ENCODE data around the gene MAN2A2. TPM values are rescaled to one million over a fixed set of nuclear protein-coding genes. Genes with fewer than 3 reads are reported as not detected.

MAN2A2 gene
- total RNA-seq, 4 donors from 2014 or later = 46.6 to 104 (median 48.2) TPM

GRCh38 chr15:90876512-90877170 is 26.5 kb upstream of the MAN2A2 start:
- no peak for TF ChIP-seq CTCF (IDR thresholded peaks at IDR 0.05; ENCODE audit: low read depth)

- no peak for TF ChIP-seq CTCF (IDR thresholded peaks at IDR 0.05; ENCODE audit: low read depth)
Measured at GRCh38 chr15:90877315-90877714, 25.8 kb upstream of the MAN2A2 start.

- TF ChIP-seq CTCF (IDR thresholded peaks at IDR 0.05; ENCODE audit: low read depth) = no peak
Measured at GRCh38 chr15:90877996-90878395, 25.1 kb upstream of the MAN2A2 start.

GRCh38 chr15:90878660-90879059 is 24.4 kb upstream of the MAN2A2 start:
- TF ChIP-seq CTCF (IDR thresholded peaks at IDR 0.05; ENCODE audit: low read depth) = no peak

DNA sequence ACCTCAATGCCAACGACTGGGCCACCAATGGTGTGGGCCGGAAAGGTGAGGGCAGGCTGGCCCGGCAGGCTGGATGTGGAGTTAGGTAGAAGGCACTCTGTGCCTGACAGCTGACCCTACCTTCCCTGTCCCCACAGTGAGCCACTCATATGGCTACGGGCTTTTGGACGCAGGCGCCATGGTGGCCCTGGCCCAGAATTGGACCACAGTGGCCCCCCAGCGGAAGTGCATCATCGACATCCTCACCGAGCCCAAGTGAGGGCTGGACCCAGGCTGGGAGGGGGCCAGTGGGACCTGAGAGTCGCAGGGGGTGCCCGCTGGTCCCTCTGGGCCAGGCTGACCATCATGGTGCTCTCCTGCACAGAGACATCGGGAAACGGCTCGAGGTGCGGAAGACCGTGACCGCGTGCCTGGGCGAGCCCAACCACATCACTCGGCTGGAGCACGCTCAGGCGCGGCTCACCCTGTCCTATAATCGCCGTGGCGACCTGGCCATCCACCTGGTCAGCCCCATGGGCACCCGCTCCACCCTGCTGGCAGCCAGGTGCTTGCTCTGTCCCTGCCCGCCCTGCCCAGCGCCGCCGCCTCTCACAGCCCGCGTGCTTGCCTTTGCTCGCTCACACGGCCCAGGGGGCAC is 23.3 kb upstream of the MAN2A2 start:
- TF ChIP-seq CTCF (IDR thresholded peaks at IDR 0.05; ENCODE audit: low read depth) = no peak

DNA sequence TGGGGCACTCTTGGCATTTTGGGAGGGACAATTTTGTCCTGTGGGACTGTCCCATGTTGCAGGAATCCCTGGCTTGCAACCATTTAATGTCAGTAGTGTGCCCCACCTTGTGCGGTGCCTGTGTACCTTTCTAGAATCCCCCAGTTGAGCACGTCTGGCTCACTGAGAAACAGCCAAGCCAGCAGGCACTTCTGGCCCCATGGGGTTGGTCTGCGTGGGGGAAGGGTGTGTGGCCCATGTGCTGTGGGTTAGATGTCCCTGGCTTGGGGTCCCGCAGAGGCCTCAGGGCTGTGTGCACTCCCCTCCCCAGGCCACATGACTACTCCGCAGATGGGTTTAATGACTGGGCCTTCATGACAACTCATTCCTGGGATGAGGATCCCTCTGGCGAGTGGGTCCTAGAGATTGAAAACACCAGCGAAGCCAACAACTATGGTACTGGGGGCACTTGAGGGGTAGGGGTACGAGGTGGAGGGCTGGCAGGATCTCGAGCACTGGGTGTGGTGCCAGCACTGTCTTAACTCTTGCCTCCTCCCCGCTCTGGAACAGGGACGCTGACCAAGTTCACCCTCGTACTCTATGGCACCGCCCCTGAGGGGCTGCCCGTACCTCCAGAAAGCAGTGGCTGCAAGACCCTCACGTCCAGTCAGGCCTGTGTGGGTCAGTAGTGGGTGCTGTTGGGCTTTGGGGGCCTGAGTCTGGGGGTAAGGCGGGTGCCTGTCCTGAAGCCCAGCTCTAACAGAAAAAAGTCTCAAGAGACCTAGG is 22.5 kb upstream of the MAN2A2 start:
- no peak for TF ChIP-seq CTCF (IDR thresholded peaks at IDR 0.05; ENCODE audit: low read depth)
